ENCODE data around the gene GRAMD4.

Gene GRAMD4

DNA sequence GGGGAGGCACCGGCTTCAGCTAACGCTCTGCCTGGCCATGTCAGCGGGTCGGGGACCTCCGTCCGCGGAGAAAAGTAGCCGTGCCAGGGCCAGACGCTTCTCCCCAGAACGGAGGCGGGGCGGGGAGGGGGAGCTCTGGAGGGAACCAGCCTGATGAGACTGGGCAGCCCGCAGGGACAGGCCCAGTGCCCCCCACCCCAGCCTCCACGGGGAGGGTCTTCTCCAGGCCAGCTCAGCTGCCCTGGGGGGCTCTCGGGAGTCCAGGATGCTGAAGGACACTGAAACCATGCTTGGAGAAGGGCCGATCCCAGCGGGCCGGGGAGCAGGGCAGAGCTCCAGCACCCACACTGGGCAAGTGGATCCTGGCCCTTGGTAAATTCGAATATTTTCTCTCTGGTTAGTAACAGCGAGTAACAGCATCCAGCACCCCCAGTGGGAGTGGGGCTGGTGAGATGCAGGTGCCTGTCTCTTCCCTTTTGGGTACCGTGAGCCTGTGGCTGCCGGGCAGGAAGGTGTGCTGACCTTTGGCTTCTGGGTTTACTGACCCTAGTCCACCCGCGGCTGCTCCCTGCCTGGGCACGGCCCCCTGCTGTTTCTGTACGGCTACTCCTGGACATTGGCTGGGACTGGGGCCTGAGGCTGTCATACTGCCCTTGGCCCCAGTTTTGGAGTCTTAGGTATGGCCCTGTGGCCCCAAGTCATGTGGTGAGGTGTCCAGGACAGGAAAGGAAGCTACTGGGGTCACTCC, 35.8 kb downstream of the GRAMD4 start:
- DNase-seq (ENCODE audit: low read depth in 2 of 2) = no peak

GRCh38 chr22:46656856-46657654, 36.9 kb downstream of the GRAMD4 start:
- DNase-seq (ENCODE audit: low read depth in 2 of 2) = no peak

DNA sequence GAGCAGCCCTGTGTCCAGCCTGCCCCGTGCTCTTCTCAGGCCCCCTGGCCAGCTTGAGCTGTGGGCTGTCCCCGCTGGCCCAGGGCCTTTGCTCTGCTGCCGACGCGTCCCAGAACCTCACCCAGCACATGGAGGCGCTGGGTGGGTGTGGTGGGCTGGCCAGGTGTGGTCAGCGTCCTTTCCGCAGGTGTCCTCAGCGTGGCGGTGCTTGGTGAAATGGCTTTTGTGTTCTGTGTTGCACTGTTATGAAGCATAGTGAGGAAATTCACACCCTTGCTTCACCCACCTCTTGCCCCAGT, 37.4 kb downstream of the GRAMD4 start:
- DNase-seq (ENCODE audit: low read depth in 2 of 2) = no peak

DNA sequence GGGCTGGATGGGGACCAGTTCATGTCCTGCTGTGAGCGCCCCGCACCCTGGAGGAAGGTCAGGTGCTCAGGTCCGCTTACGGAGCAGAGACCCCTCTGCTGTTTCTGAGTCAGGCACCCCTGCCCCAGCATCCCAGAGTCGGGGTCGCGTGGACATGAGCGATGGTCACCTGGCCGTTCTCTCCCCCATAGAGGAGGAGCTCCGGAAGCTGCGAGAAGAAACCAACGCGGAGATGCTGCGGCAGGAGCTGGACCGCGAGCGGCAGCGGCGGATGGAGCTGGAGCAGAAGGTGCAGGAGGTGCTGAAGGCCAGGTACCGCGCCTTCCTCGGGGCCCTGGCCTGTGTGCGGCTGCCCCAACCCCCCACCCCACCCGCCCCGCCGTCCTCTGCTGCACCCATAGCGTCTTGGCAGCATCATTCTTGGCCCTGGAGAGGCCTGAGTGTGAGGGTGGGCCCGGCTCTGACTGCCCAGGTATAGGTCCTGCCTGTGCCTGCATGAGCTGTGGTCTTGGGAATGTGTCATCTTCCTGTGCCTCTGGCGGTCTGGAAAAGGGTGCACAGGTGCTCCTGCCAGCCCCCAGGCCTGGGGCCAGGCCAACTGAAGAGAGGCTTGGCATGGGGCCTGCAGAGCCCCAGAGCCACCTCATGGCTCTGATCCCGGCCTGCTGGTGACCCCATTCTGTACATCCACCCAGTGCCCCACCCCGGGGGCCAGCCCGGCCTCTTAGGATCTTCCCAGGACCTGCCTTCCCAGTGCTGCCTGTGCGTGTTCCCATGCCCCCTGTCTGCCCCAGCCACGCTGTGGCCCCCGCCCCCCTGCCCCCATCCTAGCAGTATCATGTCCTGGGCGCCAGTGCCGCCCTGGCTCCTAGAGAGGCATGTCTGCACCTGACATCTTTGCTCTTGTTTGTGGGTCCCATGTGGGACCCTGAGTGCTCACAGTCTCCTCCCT, 38.1 kb downstream of the GRAMD4 start:
- DNase-seq (ENCODE audit: low read depth in 2 of 2) = no peak

DNA sequence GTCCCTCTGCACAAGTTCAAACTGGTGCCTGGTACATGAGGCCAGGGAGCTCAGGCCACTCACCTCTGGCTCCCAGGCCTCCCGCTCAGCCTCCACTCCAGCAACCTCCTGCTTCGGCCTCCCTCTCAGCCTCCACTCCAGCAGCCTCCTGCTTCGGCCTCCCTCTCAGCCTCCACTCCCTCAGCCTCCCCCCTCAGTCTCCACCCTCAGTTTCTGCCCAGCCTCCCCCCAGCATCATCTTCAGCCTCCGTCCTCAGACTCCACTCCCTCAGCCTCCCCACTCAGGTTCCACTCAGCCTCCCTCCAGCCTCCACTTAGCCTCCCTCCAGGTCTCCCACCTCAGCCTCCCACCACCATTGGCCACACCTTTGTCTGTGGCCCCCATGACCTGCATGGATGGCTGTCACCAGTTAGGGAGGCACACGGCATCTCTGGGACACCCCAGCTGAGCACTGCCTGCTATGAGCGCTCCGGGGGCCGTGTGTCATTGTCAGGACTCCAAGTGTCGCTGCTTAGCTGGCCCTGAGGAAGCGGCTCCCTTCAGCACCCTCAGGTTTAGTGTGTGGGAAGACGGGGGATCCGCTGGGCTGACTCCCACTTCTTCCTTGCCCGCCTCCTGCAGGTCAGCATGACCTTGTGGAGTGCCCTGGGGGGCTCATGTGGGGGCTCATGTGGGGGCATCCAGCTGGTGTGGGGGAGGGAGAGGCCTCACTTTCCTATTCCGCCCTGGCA, 39.0 kb downstream of the GRAMD4 start:
- no peak for DNase-seq (ENCODE audit: low read depth in 2 of 2)

GRCh38 chr22:46659791-46660186, 39.6 kb downstream of the GRAMD4 start:
- DNase-seq (ENCODE audit: low read depth in 2 of 2) = no peak

- DNase-seq (ENCODE audit: low read depth in 2 of 2) = no peak
Observed at GRCh38 chr22:46660604-46661201, 40.5 kb downstream of the GRAMD4 start.

DNA sequence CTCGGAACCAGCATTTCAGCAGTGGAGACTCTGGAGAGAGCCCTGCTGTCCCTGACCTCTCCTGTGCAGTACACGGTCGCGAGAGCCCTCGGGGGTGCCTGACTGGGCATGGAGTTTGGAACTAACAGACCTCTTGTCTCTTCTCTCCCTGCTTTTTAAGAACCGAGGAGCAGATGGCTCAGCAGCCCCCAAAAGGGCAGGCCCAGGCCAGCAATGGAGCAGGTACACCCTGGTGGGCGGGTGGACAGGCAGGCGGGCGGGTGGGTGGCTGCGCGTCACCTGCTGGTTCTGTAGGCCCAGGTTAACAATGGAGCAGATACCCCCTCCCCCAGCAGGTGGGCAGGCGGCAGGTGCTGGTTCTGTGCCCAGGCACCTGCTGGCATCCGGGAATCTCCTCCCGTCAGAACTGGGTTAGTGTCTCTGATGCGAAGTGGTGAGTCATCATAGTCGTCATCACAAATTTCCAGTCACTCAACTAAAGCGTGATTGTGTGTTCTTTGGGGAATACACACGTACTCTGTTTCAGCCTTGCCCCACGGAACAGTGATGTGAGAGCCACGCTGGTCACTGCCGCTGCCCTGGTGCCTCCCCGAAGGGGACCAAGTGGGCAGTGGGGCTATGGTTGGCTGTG, 41.1 kb downstream of the GRAMD4 start:
- peak in 1 of 2 donors; percentile 9 for DNase-seq (ENCODE audit: low read depth in 2 of 2)

DNA sequence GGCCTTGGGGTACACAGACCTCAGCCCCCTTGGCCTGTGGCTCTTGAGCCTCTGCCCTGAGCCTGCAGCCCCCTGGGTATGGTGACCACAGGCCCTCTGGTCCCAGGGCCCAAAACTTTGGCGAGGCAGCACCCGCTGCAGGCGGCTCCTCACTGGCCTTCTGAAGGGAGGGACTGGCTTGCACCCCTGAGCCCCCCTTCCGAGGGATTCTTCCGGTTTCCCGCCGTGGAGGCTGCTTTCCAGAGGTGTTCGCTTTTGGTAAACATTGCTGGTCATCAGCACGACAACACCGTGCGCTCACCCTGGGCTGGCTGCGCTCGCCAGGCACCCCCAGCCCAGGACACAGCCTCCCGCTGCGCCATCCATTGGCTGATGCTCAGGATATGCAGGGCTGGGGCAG, 42.0 kb downstream of the GRAMD4 start:
- DNase-seq (ENCODE audit: low read depth in 2 of 2) = no peak

- no peak for DNase-seq (ENCODE audit: low read depth in 2 of 2)
Observed at GRCh38 chr22:46663001-46663400, 42.8 kb downstream of the GRAMD4 start.

- DNase-seq (ENCODE audit: low read depth in 2 of 2) = no peak
Observed at GRCh38 chr22:46663436-46664100, 43.4 kb downstream of the GRAMD4 start.

DNA sequence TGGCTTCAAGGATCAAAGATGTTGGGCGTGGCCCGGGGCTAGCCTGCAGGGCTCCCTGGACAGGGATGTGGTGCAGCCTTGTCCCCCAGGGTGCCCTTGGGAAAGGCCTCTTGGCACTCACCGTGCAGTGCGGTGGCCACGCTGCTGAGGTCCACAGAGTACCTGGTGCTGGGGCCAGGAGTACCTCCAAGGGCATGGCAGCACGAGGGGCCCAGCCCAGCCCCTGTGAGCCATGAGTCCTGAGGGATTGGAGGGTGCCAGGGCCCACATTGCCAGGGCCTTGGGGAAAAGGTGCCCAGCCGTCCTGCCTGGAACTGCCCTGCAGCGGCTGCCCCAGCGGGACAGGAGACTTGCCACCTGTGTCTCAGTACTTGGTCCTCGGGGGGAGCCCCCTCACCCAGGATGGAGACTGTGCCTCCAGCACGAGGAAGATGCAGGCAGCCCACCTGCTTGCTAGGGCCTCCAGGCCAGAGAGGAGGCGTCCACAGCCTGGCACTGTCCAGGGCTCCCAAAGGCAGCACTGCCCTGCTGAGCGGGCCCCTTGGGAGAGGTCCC, 44.2 kb downstream of the GRAMD4 start:
- DNase-seq (ENCODE audit: low read depth in 2 of 2) = no peak

GRCh38 chr22:46665151-46665695, 45.0 kb downstream of the GRAMD4 start:
- no peak for DNase-seq (ENCODE audit: low read depth in 2 of 2)

GRCh38 chr22:46665751-46666280, 45.6 kb downstream of the GRAMD4 start:
- DNase-seq (ENCODE audit: low read depth in 2 of 2) = no peak

DNA sequence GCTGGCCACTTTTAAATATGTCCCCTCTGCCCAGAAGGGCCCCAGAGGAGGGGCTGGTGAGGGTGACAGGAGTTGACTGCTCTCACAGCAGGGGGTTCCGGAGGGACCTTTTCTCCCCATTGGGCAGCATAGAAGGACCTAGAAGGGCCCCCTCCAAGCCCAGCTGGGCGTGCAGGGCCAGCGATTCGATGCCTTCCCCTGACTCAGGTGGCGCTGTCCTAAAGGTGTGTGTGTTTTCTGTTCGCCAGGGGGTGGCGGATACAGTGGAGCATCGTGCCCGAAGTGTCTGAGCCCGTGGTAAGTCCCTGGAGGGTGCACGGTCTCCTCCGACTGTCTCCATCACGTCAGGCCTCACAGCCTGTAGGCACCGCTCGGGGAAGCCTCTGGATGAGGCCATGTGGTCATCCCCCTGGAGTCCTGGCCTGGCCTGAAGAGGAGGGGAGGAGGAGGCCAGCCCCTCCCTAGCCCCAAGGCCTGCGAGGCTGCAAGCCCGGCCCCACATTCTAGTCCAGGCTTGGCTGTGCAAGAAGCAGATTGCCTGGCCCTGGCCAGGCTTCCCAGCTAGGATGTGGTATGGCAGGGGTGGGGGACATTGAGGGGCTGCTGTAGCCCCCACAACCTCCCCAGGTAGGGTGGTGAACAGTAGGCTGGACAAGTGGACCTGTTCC, 46.5 kb downstream of the GRAMD4 start:
- no peak for DNase-seq (ENCODE audit: low read depth in 2 of 2)

GRCh38 chr22:46667245-46667623, 47.0 kb downstream of the GRAMD4 start:
- no peak for DNase-seq (ENCODE audit: low read depth in 2 of 2)

DNA sequence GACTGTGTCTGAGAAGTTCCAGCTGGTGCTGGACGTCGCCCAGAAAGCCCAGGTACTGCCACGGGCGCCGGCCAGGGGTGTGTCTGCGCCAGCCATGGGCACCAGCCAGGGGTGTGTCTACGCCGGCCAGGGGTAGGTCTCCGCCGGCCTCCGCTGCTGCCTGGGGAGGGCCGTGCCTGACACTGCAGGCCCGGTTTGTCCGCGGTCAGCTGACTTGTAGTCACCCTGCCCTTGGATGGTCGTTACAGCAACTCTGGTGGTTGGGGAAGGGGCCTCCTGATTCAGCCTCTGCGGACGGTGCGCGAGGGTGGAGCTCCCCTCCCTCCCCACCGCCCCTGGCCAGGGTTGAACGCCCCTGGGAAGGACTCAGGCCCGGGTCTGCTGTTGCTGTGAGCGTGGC, 47.9 kb downstream of the GRAMD4 start:
- DNase-seq (ENCODE audit: low read depth in 2 of 2) = no peak

GRCh38 chr22:46669201-46669600, 49.0 kb downstream of the GRAMD4 start:
- no peak for DNase-seq (ENCODE audit: low read depth in 2 of 2)

Data from activated CD8-positive, alpha-beta memory T cell treated with anti-CD3 and anti-CD28 coated beads for 4 hours (primary cell).